HL-60 (cell line): ENCODE results near the gene AHDC1.
A peak's percentile ranks its signal among the peaks of the same experiment; 100 is the strongest.

Experiments used
- DNase-seq, 2 experiments: peaks; one replicate each; pipeline ENCODE4 v3.0.0-alpha.2; 2010 to 2020; ENCODE audit warnings: low read depth in 1 of 2, low spot score in 1 of 2
- H3K27ac ChIP-seq: fragments of 250-450 bp; sonication (Bioruptor Pico); replicated peaks from 2 replicates; pipeline ENCODE4 v1.5.1; 2020; ENCODE audit warnings: mild to moderate bottlenecking, moderate library complexity
- H3K27me3 ChIP-seq: fragments of 250-450 bp; sonication (Bioruptor Pico); 2 replicates; pipeline ENCODE4 v1.5.1; 2021; ENCODE audit warnings: mild to moderate bottlenecking, moderate library complexity; ENCODE audit not compliant: insufficient read depth, poor library complexity, severe bottlenecking
- H3K4me3 ChIP-seq: replicated peaks from 2 replicates; pipeline ENCODE4 v1.5.1; 2011; ENCODE audit warnings: mild to moderate bottlenecking, control low read depth, low read length; ENCODE audit not compliant: insufficient read depth
- CTCF ChIP-seq: IDR thresholded peaks from one replicate; pipeline ENCODE4 v1.5.1; 2011; ENCODE audit warnings: low read length, control low read depth, inconsistent platforms; ENCODE audit not compliant: insufficient read depth
- GABPA ChIP-seq: IDR thresholded peaks from 2 replicates; pipeline ENCODE4 v1.6.1; 2012; ENCODE audit warnings: low read depth
- POLR2AphosphoS5 ChIP-seq: IDR thresholded peaks from 2 replicates; pipeline ENCODE4 v1.6.1; 2012; ENCODE audit warnings: low read depth
- REST ChIP-seq: IDR thresholded peaks from 2 replicates; pipeline ENCODE4 v1.6.1; 2012; ENCODE audit warnings: low read depth; ENCODE audit not compliant: insufficient replicate concordance
- SPI1 ChIP-seq: IDR thresholded peaks from 2 replicates; pipeline ENCODE4 v1.6.1; 2012; ENCODE audit warnings: low read depth, mild to moderate bottlenecking, borderline replicate concordance

The AHDC1 gene

GRCh38 chr1:27605300-27605766, 1.4 kb upstream of the AHDC1 start:
- Histone ChIP-seq H3K27ac (no peak overlapping the region), H3K27me3 (no peaks in the 10 kb centered on the region), H3K4me3 (no peak overlapping the region)
- DNase-seq: no peak
- TF ChIP-seq CTCF: no peak
- TF ChIP-seq SPI1: no peak
- TF ChIP-seq GABPA: no peak
- no peak for TF ChIP-seq POLR2AphosphoS5
- TF ChIP-seq REST: no peak

- Histone ChIP-seq H3K4me3 (peak overlapping the region; percentile 81), H3K27ac (no peak overlapping the region), H3K27me3 (no peaks in the 10 kb centered on the region)
- no peak for DNase-seq
- TF ChIP-seq GABPA (no peak), POLR2AphosphoS5 (no peak), REST (no peak), SPI1 (no peak), CTCF (no peak)
These were observed 795 bp upstream of the AHDC1 start for GRCh38 chr1:27604579-27605299.

- DNase-seq: no peak
- H3K4me3 ChIP-seq: peak overlapping the region; percentile 81
- no peak for TF ChIP-seq POLR2AphosphoS5
- TF ChIP-seq CTCF: no peak
- no peak for TF ChIP-seq SPI1
- no peak for TF ChIP-seq REST
- TF ChIP-seq GABPA: no peak
- peak overlapping the region; percentile 46; the same call in 1 of the 2 replicates for H3K27ac ChIP-seq
- no peaks in the 10 kb centered on the region for H3K27me3 ChIP-seq
These were observed 649 bp downstream of the AHDC1 start for GRCh38 chr1:27603309-27603680.
